Measurements from ENCODE around the gene MOB1B.
"Not testable (repeated sequence)": the region's sequence is repeated elsewhere in the genome, so short reads cannot be mapped to it uniquely, and the experiment has no call there.

Gene MOB1B

GRCh38 chr4:70958681-70959080 is 56.5 kb downstream of the MOB1B start:
- no peak for DNase-seq

- DNase-seq: no peak
These were observed 66.9 kb downstream of the MOB1B start for GRCh38 chr4:70969076-70969475.

- DNase-seq: no peak
These were observed 74.1 kb downstream of the MOB1B start for GRCh38 chr4:70976252-70976651.

GRCh38 chr4:70979445-70980008 is 77.4 kb downstream of the MOB1B start:
- DNase-seq: no peak

GRCh38 chr4:70980196-70980595 is 78.0 kb downstream of the MOB1B start:
- no peak for DNase-seq

GRCh38 chr4:70984106-70984505 is 81.9 kb downstream of the MOB1B start:
- no peak for DNase-seq

GRCh38 chr4:70984589-70984988 is 82.4 kb downstream of the MOB1B start:
- no peak for DNase-seq

- no peak for DNase-seq
These were observed 89.4 kb downstream of the MOB1B start for GRCh38 chr4:70991596-70991995.

- no peak for DNase-seq
These were observed 90.3 kb downstream of the MOB1B start for GRCh38 chr4:70992391-70992881.

- peak; percentile 90 for DNase-seq
These were observed 91.3 kb downstream of the MOB1B start, which contains the start of gene DCK for GRCh38 chr4:70993181-70994068. Gene DCK (plus strand): TSS chr4:70993649. CDS start chr4:70993836, 187 bp downstream.

- DNase-seq: no peak
These were observed 91.8 kb downstream of the MOB1B start for GRCh38 chr4:70994069-70994366.

- DNase-seq: no peak
These were observed 92.4 kb downstream of the MOB1B start for GRCh38 chr4:70994387-70995099.

- no peak for DNase-seq
These were observed 93.8 kb downstream of the MOB1B start for GRCh38 chr4:70996018-70996360.

GRCh38 chr4:70997036-70997435 is 94.9 kb downstream of the MOB1B start:
- no peak for DNase-seq

- DNase-seq: no peak
These were observed 95.4 kb downstream of the MOB1B start for GRCh38 chr4:70997546-70997945.

GRCh38 chr4:70999639-71000038 is 97.5 kb downstream of the MOB1B start:
- not testable (repeated sequence) for DNase-seq

- DNase-seq: not testable (repeated sequence)
These were observed 99.2 kb downstream of the MOB1B start for GRCh38 chr4:71001363-71001762.

- no peak for DNase-seq
These were observed 102.2 kb downstream of the MOB1B start for GRCh38 chr4:71004281-71004851.

- not testable (repeated sequence) for DNase-seq
These were observed 102.9 kb downstream of the MOB1B start for GRCh38 chr4:71005025-71005424.

- DNase-seq: no peak
These were observed 104.2 kb downstream of the MOB1B start for GRCh38 chr4:71006203-71006907.

- no peak for DNase-seq
These were observed 106.0 kb downstream of the MOB1B start for GRCh38 chr4:71008196-71008595.

GRCh38 chr4:71009086-71009485 is 106.9 kb downstream of the MOB1B start:
- DNase-seq: no peak
